GM18502 (cell line): Measurements from ENCODE around the gene ARHGAP26.
"Not testable (repeated sequence)": the region's sequence is repeated elsewhere in the genome, so short reads cannot be mapped to it uniquely, and the experiment has no call there.

Experiments
- ATAC-seq: cut with Tn5 transposase; IDR thresholded peaks from one replicate; pipeline ENCODE4 v1.9.1; 2021; ENCODE audit warnings: mild to moderate bottlenecking; ENCODE audit not compliant: unreplicated experiment, poor library complexity

Gene ARHGAP26

DNA sequence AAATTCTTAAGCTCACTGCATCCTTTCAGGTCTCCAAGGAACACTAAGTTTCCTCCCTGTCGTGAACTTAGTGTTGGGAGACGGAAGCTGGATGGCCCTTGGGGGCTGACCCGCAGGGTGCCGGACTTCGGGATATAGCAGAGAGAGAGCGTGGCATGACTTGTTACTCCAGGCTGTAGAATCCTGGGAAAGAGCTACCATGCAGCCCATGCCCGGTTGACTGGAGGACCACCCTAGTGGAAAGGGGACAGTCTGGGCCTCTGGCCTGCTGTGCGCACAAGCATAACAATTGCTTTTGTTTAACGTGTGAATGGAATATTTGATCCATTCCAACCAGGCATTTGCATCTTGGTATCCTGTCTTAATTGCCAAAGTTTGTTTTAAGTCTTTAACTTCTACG, 319.9 kb downstream of the ARHGAP26 start:
- not testable (repeated sequence) for ATAC-seq

DNA sequence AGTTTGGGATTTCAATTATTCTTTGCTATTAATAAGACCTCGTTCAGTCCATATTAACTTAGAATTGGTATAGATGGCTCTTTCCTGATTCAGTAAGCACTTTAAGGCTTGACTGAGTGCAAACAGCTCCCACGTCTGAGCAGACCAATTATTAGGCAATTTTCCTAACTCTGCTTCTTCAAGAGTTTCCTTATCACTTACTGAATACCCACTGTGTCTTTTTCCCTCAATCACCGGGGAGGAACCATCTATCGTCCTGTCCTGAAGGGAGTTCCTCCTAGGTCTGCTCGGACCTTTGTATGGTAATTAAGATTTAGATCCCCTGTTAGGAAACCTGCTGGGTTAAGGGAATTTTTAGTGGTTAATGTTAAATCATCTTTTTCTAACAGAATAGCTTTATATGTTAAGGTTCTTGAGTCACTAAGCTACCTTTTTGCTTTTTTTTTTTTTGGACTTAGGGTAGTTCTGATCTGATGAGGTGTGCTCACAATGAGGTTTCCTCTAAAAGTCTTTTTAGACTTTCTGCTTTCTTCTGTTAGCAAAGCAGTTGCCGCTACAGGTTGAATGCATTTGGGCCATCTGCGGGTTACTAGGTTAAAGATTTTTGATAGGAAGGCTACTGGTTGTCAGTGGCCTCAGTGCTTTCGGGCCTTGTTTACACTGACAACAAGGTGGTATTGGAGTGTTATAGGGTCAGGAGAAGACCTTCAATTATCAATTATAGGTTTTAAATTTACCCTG, 322.7 kb downstream of the ARHGAP26 start:
- not testable (repeated sequence) for ATAC-seq

DNA sequence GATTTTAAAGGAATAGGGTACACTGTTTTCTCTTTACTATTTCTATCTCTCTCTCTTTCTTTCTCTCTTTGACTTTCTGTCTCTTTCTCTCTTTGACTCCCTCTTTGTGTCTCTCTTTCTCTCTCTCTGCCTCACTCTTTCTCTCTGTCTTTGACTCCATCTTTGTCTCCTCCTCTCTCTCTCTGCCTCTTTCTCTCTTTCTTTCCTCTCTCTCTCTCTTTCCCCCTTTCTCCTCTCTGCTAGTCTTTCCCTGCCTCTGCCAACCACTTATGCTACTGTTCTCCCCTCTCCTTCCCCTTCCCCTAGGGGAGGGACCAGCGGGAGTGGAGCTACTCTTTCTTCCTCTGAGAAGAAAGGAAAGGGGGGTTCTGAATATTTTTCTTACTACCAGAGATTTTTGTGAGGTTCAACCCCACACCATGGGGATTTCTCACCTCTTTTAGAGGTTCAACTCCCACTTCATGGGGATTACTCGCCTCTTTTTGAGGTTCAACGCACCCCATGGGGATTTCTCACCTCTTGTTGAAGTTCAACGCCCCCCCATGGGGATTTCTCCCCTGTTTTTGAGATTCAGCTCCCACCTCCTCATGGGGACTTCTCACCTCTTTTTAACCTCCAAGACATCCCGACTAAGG, 323.4 kb downstream of the ARHGAP26 start:
- no peak for ATAC-seq

DNA sequence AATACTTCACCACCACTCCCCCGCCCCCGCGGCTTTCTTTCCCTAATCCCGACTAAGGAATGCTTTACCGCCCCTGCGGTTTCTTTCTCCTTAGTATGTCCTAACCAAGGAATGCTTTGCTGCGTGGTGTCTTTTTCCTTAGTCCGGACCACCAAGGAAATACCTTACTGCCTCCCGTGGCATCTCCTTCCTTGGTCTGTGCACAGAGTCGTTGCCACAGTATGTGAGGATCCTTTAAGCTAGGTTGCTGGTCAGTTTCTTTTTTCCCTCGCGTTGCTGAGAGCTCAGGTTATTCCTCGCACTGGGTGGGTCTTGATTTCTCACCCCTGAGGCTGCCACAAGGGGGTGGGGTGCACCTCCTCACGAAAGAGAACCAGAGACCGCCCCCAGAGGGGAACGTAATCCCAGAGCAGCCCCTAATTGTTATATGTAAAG, 323.9 kb downstream of the ARHGAP26 start:
- no peak for ATAC-seq

DNA sequence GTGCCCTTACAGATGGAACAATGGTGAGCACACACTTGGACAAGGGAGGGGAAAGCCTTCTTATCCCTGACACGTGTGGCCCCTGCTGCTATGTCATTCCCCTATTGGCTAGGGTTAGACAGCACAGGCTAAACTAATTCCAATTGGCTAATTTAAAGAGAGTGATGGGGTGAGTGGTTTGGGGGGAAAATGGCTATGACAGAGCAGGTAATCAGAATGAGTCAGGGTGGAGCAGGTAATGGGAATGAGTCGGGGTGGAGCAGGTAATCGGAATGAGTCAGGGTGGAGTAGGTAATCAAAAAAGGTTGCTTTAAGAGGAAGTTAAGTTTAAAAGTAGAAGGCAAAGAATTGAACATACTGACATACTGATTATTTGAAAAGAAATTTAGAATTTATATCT, 324.4 kb downstream of the ARHGAP26 start:
- ATAC-seq: not testable (repeated sequence)

DNA sequence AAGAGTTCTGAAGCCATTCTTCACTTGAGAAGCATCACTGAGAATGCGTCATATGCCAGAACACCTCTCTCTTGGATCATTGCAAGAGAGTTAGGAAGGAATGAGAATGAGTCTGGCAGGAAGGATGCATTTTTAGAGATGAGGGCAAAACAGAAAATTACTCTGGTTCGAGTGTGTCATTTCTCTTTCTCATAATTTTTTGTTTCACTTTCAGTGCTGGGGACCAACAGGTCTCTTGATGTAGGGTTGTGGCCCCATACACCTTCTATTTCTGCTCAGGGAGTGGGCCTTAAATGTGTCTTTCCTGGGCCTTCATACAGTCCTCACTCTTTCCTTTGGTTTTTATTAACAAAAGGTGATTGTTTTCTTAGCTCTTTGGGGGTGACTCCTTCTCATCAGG, 330.9 kb downstream of the ARHGAP26 start:
- ATAC-seq: peak; percentile 96

DNA sequence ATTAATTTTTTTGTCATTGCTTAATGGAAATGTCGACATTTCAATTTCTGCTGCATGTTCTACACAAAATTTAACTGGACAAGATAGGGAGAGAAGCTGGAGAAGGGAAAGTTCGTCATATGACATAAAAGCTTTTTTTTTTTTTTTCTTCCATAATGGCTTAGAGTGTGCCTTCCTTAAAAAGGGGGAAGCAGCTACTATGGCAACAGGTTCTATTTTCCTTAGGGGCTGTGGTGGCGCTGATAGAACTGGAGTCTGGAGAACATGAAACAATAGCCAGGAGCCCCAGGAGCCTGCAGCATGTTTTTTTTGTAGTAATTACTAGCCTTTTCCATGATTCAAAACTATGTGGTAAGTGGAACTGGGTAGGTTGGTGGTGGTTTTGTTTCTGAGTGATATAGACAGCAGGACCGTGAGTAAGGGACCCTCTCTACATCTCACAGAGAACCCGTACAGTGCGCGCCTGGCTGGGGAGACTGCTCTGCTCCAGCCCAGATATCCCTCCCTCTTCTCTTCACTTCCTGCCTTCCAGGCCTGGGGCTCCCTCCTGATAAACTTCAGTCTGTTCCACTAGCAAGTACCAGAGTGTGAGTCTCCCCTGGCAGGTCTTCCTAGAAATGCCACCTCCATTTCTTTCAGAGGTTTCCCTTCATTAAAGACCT, 331.7 kb downstream of the ARHGAP26 start:
- no peak for ATAC-seq

DNA sequence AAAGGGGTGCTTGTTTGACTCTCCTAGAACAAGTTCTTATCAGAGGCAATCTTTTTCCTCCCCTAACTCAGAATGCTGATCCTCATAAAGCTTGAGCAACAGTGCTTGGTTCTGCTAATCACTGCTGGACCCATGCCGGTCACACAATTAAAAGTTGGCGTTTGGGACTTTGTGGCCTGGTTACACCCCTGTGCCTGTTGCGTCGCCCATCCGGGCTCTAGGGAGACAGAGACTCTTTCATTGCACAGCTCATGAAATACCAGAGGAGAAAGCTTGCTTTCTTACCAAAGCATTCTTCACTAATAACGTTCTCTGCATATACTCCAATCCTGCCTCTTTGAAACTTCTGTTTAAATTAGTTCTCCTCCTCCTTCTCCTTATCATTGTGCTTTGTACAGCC, 332.2 kb downstream of the ARHGAP26 start:
- no peak for ATAC-seq

DNA sequence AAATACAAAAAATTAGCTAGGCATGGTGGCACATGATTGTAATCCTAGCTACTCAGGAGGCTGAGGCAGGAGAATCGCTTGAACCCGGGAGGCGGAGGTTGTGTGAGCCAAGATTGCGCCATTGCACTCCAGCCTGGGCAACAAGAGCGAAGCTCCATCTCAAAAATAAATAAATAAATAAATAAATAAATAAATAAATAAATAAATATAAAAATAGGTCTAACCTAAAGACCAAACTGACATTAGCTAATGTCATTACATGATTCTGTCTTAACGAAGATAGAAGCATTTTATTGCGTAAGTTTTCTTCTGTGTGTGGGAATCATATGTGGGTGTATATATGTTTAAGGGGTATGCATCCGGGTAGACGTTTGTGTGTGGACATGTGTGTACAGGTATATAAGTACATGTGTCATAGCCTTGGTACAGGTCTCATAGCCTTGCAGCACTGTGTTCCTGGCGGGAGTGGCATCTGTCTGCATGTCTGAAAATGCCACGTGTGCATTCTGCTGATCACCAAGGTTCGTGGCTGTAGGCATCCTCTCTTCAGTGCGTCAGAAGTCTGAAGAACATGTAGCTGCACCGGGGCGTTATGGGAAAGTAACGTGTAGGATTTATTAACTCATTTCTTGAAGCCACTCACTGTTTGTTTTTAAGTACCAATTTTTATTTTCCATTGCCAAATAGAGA, 335.2 kb downstream of the ARHGAP26 start:
- ATAC-seq: no peak

DNA sequence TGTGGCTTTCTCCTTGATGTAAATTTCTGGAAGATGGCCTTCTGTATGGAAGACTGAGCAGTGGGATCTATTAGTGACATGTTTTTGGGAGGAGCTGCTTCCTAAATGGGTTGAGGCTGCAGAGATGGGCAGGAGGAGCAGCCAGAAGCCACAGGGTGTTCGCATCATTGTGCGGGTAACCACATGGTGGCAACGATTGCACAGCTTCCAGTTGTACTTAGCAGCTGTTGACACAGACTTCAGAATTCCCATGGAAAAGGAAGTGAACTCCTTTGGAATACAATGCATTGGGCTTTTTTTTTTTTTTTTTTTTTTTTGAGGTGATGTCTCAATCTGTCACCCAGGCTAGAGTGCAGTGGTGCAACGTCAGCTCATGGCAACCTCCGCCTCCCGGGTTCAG, 336.0 kb downstream of the ARHGAP26 start:
- no peak for ATAC-seq

DNA sequence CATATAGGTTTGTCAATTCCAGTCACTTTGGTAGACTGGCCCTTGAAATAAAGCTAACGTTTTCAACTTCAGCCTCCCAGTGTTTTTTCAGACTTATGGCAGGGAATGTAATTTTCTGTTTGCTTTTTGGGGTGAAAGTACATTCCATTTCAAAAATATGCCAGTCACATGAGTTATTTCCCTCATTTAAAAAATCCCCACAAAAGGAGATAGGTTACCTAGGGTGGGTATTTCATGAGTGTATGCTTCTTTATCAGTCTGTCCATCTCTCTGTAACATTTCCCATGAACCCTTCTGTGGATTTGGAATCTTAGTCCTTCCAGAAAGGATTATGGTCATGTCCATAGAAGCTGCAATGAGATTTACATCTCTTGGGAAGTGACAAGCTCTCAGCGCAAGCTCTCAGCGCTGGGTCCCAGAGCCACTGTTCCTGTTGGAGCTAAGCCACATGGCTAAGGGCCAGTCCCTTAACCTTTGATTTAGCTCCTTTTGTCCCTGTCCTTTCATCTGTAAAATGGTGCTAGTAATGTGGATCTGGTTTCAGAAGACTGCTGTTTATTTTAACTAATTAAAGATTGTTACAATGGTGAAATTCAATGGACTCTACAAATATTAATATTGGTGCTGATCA, 338.4 kb downstream of the ARHGAP26 start:
- no peak for ATAC-seq

DNA sequence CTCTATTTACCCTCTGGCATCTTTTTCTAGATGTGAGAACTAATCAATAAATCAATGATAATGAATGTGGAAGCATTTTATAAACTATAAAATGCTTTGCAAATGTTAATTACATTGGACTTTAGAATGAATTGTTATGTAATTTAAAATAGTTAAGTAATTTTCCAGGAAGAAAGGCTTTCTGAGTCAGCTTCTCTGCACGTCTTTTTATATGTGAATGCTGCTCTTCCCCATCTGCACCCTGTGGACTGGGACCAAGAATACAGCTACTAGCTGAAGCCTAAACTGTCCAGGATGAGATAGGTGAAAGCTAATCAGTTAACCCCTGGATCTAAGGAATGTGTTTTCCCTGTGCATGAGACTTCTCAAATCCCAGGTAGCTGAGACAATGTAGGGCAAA, 340.4 kb downstream of the ARHGAP26 start:
- no peak for ATAC-seq

DNA sequence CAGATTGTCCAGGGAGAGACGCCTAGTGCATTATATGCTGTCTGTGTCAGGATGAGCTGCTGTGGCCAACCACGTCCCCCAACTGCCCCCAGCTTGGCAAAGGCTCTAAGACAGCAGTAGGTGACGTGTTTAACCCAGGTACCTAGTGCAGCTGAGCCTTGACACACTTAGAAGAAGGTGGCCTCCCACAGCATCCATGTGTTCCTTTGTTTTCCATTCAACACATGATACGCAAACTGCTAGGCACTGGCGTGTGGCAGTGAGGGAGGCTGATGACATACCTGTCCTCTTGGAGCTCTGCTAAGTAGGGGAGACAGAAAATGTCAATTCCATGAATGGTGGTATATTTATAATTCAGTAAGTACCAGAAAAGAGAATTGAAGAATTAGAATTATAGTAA, 341.6 kb downstream of the ARHGAP26 start:
- no peak for ATAC-seq

DNA sequence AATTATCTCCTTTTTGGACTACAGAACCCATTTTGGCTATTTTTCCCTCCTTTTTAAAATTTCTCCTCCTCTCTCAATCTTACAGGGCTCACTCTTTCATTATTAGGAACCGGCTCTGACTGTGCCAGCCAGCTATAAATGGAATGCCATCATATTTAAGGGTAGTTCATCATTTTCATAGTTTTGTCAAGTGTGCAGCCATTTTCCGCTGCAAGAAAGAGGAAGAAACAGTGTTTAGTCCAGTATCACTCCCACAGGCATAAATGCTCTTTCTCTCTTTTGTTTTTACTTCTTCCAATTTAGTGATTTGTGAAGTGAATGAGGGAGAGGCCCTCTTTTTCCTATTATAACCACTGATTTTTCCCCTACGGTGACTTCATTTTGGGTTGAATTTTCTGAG, 343.3 kb downstream of the ARHGAP26 start:
- no peak for ATAC-seq

DNA sequence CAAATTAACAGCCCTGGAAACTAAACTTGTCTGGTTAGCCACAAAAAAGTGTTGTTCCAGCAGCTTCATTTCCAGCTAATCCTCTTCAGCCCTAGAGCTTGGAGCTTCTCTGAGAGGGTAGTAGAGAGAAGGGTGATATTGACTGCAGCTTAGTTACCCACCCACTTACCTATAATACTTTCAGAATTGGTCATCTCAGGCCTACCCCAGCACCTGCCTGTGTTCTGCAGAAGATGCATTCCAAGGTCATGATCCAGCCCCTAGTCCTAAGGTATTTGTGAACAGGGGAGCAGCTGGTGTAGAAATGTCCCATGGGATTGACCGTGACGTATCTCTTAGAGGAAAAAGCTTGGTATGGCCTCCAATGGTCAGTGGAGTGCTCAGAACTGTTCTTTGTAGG, 344.3 kb downstream of the ARHGAP26 start:
- ATAC-seq: no peak

DNA sequence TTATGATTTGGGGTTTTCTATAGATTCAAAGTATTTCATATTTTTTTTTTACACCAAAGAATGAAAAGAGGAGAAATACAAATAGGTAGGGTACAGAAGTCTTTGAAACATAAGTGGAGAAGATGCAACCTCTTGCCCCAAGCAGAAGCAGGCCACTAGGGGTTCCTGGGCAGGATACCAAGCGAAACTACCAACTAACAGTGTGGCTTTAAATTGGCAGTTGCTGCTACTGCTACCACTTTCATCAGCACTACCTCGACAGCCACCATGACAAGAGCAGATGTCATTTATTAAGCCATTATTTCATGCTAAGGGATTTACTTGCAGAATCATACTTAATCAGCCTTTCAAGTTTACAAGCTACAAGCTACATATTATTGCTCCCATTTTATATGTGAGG, 345.2 kb downstream of the ARHGAP26 start:
- ATAC-seq: no peak

DNA sequence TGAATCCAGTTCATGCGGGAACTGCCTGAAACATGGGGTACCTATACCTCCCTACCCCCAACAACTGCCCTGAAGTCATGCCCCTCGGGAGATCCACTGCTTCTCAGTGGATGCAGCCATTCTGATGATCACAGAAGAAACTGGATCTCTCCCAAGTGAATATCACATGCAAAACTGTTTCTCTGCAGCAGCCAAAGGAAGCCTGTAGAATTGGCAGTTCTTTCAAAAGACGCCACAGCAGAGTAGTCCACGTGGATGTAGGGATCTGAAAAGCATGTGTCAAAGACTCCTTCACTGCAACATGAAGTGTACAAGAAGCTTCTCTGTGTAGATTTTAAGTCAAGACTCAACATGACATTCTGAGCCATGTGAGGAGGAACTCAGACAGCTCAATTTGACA, 346.6 kb downstream of the ARHGAP26 start:
- ATAC-seq: no peak

DNA sequence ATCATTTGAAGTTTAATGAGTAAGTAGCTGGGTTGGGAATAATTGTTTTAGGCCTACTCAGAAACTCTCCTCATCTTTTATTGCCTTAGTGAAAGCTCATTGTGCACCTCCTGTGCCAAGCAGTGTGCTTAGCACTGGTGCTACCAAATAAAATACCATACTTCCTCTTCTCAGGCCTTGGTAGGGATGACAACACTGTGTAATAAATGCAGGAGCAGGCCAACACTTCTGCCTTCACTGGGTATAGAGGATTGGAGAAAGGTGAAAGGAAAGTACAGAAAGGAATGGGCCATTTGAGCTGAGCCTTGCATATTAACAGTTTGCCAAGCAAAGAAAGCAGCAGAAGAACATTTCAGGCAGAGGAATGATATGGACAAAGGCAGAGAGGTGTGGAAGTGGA, 347.6 kb downstream of the ARHGAP26 start:
- ATAC-seq: no peak

DNA sequence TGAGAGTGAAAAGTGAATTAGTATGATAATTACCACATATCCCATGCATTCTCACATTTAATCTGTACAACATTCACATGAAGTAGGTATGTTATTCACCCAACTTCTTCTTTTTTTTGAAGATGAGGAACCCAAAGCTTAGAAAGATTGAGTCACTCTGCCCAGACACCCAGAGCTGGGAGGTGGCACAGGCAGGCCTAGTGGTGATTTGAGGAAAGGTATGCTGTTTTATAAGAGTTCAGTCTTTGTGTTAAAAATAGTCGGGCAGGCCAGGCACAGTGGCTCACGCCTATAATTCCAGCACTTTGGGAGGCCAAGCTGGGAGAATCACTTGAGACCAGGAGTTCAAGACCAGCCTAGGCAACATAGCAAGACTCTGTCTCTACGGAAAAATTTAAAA, 348.0 kb downstream of the ARHGAP26 start:
- no peak for ATAC-seq

DNA sequence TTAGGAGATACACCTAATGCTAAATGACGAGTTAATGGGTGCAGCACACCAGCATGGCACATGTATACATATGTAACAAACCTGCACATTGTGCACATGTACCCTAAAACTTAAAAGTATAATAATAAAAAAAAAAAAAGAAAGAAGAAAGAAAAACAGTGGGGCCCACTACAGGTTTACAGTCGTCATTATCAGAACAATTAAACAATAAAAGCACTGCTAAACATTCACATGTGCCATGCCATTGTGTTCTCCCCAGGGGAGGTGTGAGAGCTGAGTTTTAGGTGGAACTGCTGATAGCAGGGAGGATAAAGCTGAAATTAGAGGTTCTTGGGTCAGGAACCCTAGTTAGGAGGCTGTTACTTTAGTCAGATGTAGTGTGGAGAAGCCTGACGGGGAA, 348.6 kb downstream of the ARHGAP26 start:
- ATAC-seq: not testable (repeated sequence)
